Stimulated activated CD4-positive, alpha-beta T cell treated with anti-CD3 and anti-CD28 coated beads, Interleukin-15, amount 100 ng/mL, for 1 hour (primary cell): ENCODE data around the gene PAM16.

Experiments
- DNase-seq, 2 donors: peaks; one replicate each; pipeline ENCODE4 v3.0.0-alpha.2; 2020; ENCODE audit warnings: low read depth in 1 of 2, low spot score in 1 of 2

Gene PAM16

GRCh38 chr16:4321286-4322120 is 29.6 kb downstream of the PAM16 start:
- DNase-seq: no peak

GRCh38 chr16:4320571-4321137 is 30.5 kb downstream of the PAM16 start:
- DNase-seq: no peak

- DNase-seq: no peak
Measured at GRCh38 chr16:4319454-4320421, 31.4 kb downstream of the PAM16 start.

- DNase-seq: no peak
Measured at GRCh38 chr16:4318967-4319366, 32.2 kb downstream of the PAM16 start.

- no peak for DNase-seq
Measured at GRCh38 chr16:4318451-4318910, 32.6 kb downstream of the PAM16 start.

GRCh38 chr16:4317532-4318450 is 33.3 kb downstream of the PAM16 start:
- no peak for DNase-seq

GRCh38 chr16:4316864-4317531 is 34.1 kb downstream of the PAM16 start:
- no peak for DNase-seq

GRCh38 chr16:4316108-4316863 is 34.8 kb downstream of the PAM16 start:
- no peak for DNase-seq

GRCh38 chr16:4315186-4316107 is 35.7 kb downstream of the PAM16 start, which contains the start of gene GLIS2:
GLIS2 (plus strand) TSS chr16:4316067; CDS start chr16:4332281, 16,214 bp downstream.
- DNase-seq: no peak

- DNase-seq: no peak
Measured at GRCh38 chr16:4314532-4315185, 36.5 kb downstream of the PAM16 start.

GRCh38 chr16:4313563-4314531 is 37.3 kb downstream of the PAM16 start:
- DNase-seq: no peak

- DNase-seq: peak in 1 of 2 donors; percentile 41
Measured at GRCh38 chr16:4309833-4310266, 41.3 kb downstream of the PAM16 start.

- no peak for DNase-seq
Measured at GRCh38 chr16:4309102-4309832, 41.9 kb downstream of the PAM16 start.

- DNase-seq: peak; percentile 96 to 97
Measured at GRCh38 chr16:4307215-4308037, 43.7 kb downstream of the PAM16 start.
